ENCODE measurements around the gene NAMPT.

The NAMPT gene

DNA sequence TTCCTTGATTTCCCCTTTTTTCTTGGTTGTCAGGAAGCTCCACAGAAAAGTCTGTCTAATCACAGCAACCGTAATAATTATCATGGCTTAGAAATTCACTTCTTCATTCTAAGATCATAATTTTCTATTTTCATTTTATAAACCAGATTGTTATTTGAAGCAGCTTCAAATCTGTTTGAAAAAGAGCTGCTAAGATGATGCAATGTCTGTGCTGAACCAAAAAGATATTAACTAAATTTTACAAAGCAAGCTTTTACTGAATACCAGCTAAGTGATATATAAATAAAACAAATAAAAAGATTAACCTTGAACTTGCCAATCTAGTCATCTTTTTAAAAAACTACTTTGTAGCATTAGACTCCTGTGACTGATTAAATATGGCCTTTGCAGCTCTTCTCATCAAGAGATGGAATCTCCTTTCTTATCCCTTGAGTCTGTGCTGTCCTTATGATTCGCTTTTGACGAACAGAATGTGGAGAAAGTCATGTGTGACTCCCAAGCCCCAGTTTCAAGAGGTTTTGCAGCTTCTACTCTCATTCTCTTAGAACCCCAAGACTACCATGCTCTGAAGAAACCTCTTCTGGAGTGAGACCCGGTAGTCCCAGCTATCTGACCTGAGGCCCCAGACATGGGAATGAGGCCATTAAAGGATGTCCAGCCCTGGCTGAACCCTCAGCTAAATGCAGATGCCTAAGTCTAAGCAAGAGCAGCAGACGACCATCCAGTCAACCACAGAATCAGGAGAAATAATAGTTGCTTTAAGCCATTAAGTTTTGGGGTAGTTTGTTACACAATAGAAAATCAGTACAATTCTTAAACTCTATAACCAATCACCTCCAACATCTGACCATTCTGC, 14.4 kb downstream of the NAMPT start:
- no peak for DNase-seq (ENCODE audit: low spot score)

DNA sequence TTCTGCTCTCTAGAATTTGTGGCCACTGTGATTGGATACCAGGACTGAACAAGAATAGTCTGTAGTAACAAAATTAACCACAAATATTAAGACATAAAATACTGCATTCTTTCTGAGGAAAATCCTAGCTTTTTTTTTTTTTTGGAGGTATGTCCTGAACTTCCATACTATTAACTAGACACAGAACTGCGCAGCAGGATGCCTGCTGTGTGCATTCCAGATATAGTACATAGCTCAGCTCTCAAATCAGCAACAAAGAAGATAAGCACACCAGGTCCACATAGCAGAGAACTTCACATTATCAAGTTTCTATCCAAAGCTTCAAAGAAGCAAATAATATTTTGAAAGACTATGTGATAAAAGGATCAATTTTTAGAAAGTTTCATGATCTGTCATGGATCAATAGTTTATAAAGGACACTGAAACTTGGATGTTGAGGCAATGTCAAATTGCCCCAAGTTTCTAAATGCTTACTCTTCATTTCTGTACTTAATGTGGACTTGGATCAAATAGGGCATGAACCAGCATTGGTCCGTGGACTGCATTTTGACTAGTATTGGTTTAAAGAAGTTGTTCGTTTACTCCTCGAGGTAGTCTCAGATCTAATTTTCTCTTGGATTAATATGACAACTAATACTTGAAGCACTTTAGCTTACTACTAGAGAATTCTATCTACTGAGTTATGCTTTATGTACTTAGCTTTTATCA, 15.4 kb downstream of the NAMPT start:
- no peak for DNase-seq (ENCODE audit: low spot score)

DNA sequence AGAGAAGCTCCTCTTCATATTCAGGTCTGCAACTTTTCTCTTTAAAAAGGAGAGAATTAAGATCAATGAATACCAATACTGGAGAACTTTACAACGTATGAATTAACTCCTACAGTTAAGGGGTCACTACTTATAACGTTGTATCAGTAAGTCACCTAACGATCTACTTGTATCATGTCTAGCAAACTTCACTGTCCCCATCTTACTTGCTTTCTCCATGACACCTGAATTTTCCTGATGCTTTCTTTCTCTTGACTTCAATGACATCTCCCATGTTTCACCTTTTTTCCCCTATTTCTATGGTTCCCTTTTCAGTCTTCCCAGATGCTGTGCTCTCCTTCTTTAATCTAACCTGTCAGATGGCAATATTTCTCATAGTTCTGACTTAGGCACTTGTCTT, 19.6 kb downstream of the NAMPT start:
- DNase-seq (ENCODE audit: low spot score), result no peak

DNA sequence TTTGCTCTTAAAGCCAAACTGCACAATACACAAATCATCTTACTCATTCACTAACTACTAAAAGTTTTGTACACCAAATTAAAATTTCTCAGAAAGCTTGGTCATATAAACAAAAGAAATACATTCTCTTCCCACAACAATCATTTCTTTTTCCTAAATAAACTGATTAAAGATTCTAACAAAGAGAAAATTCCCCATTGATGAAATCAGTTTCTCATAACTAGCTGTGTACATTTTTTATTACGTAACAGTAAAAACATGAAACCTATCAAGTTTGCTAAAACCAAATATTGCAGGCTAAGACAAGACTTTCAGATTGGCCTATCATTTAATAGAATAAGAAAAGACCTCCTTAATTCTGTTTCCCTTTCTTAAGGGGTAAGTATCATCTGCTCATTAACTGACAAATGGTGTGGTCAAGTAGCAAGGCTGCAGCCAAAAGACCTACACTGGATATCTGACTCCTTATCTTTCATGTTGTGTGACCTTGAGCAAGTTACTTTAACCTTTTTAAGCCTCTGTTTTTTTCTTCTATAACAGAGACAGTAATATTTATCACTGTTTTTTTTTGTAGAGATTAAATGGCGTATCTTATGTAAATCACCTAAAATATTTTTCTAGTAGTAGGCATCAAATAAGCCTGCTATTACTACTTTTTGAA, 22.4 kb downstream of the NAMPT start:
- DNase-seq (ENCODE audit: low spot score), result no peak

DNA sequence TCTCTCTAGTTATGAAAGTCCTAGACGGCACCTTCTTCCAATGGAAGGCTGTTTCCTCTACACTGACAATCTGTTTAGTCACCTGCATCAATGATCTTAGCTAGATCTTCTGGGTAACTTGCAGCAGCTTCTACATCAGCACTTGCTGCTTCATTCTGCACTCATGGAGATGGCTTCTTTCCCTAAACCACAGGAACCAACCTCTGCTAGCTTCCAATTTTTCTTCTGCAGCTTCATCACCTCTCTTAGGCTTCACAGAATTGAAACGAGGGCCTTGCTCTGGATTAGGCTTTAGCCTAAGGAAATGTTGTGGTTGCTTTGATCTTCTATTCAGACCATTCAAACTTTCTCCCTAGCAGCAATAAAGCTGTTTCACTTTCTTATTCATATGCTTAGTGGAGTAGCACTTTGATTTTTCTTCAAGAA, 24.6 kb downstream of the NAMPT start:
- no peak for DNase-seq (ENCODE audit: low spot score)

DNA sequence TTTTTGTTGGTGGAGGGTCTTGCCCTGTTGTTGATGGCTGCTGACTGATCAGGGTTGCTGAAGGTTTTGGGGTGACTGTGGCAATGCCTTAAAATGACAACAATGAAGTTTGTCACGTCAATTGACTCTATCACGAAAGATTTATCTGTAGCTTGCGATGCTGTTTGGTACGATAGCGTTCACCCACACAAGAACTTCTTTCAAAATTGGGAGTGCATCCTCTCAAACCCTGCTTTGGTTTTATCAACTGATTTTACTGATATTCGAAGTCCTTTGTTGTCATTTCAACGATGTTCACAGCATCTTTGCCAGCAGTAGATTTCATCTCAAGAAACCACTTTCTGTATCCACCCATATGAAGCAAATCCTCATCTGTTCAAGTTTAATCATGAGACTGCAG, 26.0 kb downstream of the NAMPT start:
- DNase-seq (ENCODE audit: low spot score), result no peak

DNA sequence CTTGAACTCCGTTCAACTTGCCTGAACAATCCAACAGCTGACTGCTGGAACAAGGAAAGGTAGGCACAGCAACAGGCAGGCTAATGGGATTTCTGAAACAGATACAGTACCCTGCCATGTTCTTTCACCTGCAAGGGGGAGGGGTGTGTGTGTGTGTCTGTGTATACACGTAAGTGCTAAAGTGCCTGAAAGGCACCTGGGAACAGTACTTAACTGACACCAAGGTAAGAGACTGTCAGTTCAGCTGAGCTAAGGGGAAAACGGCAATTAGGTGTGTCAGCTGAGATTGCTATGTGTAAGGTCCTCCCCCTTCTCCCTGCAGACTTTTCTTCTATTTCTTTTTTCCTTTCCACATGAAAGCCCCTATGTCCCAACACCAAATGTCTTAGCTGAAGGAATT, 27.0 kb downstream of the NAMPT start:
- DNase-seq (ENCODE audit: low spot score), result no peak

DNA sequence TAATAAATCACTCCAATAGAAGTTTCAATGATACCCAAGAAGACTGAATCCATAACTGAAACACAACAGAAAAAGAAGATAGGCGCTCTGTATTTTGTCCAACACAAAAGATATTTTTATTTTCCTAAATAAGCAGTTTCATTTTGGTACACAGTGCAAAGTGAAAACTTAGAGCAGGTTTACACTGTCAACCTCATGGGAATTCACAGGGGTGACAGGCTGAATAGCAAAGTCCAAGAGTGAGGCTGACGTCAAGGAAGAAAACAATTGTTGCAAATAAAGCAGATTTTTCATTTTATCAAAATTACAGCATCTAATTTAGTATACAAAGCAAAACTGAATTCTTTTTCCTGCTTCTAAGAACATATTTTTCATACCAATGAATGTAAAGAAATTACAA, 28.6 kb downstream of the NAMPT start:
- no peak for DNase-seq (ENCODE audit: low spot score)

DNA sequence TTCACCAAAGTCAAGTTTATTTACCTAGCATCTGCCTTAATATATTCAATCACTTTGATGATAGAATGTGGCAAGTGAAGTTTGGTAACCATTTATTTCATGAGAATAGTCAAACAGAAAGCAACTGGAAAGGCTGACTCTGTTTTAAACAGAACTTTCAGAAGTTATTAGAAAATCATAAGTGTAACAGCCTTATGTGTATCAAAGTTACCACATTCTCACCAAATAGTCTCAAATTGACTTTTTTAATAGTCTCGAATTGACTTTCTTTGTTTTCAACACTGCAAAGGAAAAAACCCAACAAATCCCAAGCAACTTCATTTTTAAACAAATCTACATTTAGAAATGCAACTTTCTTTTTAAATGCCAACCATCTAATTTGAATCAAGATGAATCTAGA, 29.5 kb downstream of the NAMPT start:
- DNase-seq (ENCODE audit: low spot score), result no peak

DNA sequence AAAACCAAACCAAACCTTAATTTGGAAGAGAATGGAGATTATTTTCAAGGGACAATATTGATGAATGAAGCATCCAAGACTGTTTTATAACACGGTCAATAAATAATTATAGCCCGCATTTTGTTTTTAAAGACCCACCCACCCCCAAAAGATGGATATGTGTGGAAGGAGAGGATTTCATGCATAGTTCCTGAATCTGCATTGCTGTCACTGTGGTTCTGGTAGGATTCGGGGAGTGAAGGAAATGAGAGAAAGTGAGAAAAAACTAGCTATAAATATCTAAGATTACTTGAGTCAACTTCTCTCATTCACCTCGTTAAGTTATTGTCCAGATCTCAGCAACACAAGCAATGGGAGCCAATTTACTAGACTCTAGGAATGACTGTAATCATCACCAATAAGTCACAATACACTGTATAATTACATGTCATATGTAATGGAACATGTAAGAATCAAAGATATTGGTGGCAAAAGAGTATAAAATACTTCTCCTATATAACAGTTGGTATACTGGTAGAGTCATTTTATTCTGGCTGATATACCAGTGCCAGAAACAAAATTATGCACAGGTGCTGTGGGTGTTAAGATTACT, 30.2 kb downstream of the NAMPT start:
- no peak for DNase-seq (ENCODE audit: low spot score)

DNA sequence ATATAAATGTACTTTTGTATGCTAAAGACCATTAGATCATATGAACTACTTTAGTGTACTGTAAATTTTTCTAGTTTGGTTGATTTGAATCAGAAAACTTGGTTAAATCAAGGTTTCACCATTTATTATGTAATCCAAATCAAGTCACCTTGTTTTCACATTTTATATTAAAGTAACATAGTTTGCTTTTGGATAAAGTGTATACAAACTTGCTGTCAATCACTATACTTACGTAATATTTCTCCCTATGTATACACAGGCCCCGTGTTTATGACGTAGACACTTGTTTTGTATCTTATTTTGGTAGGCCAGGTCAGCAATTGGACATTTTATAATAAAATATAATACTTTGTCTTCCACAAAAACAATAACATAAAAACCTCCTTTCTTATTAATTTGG, 32.2 kb downstream of the NAMPT start:
- no peak for DNase-seq (ENCODE audit: low spot score)

DNA sequence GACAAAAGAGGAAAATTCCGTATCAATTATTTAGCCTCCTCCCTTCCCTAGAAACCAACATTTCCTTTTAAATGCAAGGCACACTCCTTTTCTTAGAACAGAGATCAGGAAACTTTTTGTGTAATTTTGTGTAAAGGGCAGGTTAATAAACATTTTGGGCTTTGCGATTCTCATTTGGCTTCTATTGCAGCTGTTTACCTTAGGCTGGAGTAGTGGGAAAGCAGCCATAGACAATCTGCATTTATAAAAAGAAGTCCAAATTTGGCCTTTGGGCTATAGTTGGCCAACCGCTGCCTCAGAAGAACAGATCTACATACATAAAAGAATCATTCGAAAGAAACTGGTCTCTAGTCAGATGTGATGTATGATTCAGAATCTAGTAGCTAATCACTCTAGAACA, 35.3 kb downstream of the NAMPT start:
- no peak for DNase-seq (ENCODE audit: low spot score)

DNA sequence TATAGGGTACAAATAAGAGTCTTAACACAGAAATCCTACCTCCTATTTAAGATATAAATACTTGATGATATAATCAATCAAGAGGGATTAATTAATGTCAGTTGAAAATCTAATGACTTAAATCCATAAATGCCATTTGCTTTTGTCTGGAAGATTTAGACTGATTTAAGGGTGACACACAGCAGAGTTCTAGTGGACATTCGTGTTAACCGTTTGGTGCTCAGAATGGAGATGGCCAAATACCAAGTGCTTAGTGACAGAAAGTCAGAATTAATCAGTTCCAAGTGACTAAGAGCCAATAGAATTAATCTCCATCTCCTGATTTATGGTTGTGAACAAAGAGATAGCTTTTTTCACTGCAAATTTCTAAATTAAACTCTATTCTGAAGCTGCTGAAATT, 36.2 kb downstream of the NAMPT start:
- DNase-seq (ENCODE audit: low spot score), result no peak

DNA sequence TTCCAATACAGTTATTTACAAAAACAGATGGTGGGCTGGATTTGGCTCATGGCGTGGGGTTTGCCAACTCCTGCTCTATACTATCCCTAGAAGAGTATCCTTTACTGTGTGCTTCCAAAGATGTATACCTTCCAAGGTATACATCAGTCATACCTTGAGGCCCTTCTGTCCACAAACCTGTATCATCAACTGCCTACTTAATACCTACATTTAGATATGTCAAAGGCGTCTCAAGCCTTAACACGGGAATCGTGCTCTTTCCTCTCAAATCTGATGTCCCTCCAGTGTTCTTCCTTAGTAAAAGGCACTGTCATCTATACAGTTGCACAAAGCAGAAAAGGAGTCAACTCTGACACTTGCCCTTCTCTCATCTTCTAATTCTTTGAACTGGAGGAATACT, 36.9 kb downstream of the NAMPT start:
- DNase-seq (ENCODE audit: low spot score), result no peak

DNA sequence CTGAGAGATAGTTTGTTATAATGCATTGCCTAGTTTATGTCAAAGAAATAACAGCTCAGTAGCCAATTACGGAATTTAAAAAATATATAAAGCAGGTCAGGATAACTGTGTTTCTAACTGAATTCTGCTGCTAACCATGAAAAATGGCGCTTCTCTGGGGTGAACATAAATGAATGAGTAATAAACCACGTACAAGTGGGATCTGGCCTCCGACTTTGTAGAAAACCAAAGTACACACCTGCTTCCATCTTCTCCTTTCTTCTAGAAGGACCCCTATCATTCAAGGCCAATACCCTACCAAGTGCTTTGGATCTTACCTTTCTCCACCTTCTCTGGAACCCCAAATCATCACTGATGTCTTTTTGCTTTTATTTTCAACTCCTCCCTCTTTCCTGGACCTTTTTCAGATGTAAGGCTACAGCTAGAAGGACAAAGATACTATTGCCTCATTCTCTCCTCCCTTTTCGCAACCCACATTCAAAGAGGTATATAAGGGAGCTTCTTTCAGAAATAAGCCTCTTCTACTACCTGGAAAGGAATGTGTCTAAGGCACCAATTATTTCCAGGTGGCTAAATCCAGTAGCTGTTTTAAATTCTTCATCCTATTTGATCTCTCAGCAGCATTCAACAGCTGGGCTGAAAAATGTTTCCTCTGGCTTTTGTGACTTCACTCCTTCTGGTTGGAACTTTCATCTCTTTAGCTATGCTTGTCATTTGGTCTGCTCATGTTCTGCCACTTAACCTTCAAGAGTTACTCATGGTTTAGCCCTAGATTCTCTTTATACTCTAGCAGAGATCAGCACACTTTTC, 37.7 kb downstream of the NAMPT start:
- no peak for DNase-seq (ENCODE audit: low spot score)

DNA sequence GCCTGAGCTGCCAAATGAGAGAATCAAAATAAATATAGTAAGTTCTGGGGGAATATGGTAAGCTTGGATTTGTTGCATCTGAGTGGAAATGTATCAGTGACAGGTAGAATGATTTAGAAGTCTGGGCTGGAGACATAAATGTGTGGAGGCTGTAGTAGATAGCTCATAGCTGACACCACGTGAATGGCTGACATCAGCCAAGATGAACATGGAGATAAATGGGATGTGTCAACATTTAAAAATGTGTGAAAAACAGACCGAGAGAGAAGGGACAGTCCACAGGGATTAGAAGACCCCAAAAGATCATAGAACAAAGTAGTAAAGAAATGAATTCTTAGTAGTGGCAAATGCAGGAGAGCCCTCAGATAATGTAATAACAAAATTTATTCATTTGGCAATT, 40.9 kb downstream of the NAMPT start:
- no peak for DNase-seq (ENCODE audit: low spot score)

DNA sequence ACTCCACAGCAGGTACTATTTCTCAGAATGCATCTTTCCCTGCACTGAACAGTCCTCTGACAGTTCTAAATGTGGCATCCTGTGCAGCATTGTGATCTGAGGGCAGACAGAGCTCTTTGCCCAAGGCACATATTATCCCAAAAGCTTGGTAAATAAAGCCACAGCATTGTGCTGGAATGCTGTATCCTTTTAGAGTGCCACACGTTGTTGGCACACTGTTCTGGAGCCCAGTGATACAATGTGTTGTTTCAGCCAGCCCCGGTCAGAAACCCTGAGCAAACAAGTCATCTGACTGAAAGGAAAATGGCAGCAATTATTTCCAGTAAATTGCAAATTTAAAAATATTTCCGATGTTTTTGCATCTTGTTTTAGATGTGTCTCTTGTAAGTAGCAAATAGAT, 45.4 kb downstream of the NAMPT start:
- peak; percentile 61 for DNase-seq (ENCODE audit: low spot score)

DNA sequence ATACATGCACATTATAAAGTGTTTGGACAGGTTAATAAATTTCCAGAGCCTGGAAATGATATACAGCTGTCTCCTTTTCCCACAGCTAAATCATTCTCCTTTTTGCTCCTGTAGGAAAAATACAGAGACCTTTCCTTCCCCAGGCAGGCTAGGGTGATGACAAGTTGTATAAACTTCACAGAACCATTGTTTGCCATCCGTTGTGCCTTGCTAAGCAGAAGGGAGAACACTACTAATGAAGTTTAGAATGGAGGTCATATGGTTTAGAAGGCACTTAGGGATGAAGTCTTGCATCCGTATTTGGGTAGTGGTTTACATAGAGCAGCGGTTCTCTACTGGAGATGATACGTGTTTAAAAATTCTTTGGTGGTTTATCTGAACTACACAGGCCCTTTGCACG, 46.0 kb downstream of the NAMPT start:
- DNase-seq (ENCODE audit: low spot score), result no peak

DNA sequence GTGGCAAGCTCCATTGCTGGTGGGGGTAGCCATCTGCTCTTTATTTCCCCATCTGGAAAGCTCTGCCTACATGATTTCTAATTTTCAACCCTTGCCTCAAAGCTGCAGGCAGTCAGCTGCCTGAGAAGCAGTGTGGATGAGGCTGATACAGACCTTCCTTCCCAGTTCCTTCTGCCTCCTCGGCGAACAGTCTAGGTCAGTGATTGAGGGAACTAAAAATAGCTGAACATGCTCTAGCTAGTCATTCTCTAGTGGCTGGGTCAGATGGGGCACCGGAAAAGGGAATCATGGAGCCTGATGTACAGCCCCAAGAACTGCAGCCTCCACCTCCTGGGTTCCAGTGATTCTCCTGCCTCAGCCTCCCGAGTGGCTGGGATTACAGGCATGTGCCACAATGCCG, 48.7 kb downstream of the NAMPT start:
- DNase-seq (ENCODE audit: low spot score), result no peak

DNA sequence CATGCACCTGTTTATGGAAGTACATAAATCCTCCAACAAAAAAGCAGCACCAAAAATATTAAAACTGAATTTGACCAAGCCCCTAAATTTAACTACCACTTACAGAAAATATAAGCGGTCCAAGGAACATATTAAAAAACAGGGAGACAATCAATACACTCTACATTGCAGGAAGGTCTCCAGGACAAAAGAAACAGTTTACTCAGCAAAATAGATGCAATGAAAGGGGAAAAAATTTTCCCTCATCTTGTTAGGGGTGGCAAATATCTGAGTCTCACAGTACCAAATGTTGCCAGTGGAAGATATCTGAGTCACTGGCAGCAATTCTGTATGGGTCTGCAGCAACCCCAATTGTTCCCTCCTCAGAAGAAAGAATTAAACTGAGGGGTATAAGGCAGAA, 50.4 kb downstream of the NAMPT start:
- no peak for DNase-seq (ENCODE audit: low spot score)

DNA sequence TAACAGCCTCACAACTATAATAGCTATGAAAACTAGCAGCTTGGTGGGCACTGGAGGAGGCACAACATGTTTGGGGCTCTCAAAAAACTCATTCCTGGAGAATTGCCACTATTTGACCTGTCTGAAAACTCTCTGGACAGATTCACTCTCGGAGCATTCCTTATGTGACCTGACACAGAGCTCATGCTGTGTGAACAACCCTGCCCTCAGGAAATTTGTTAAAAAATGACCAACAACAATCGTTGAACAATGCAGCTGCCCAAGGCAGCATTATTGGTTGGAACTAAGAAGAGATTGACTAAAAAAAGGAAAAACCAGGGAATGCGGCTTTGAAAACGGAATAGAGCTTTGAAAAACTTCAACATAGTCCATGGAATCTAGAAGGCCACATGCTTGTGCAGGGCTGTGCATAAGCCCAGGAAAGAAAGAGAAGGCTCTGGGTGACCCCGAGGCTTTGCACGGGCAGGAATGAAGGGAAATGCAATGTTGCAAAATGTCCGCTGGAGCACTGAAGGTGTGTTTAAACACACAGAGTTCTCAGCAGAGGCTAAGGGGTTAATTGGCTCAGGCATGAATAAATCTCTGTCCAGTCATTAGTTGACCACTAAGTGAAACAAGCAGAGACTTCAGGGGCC, 52.8 kb downstream of the NAMPT start:
- DNase-seq (ENCODE audit: low spot score), result no peak

All from COLO829 (cell line).